MG63 (cell line): ENCODE data around the gene SLC7A6OS. TPM values are rescaled to one million over a fixed set of nuclear protein-coding genes. Genes with fewer than 3 reads are reported as not detected.

Experiments
- DNase-seq: peaks from one replicate; pipeline ENCODE4 v3.0.0-alpha.2; 2020
- H3K27me3 ChIP-seq: fragments of 250-450 bp; sonication (Bioruptor Pico); 2 replicates; pipeline ENCODE4 v1.5.1; 2020; ENCODE audit warnings: mild to moderate bottlenecking, moderate library complexity
- H3K36me3 ChIP-seq: fragments of 250-450 bp; sonication (Bioruptor Pico); 2 replicates; pipeline ENCODE4 v1.5.1; 2020; ENCODE audit warnings: mild to moderate bottlenecking, moderate library complexity
- H3K4me3 ChIP-seq: fragments of 250-450 bp; sonication (Bioruptor Pico); 2 replicates; pipeline ENCODE4 v1.5.1; 2020; ENCODE audit warnings: mild to moderate bottlenecking, moderate library complexity
- H3K9me3 ChIP-seq: fragments of 250-450 bp; sonication (Bioruptor Pico); 2 replicates; pipeline ENCODE4 v1.5.1; 2020; ENCODE audit warnings: mild to moderate bottlenecking, moderate library complexity
- total RNA-seq: library from RNA; depleted of rRNA; stranded (reverse); fragments of >200 nt; shearing (Covaris generic); gene quantifications from 2 replicates; pipeline ENCODE4 v1.2.3, GENCODE V29; 2014; ENCODE audit warnings: low replicate concordance

Gene SLC7A6OS
- total RNA-seq, 1 experiment from 2014 or later: 5.7 TPM

- Histone ChIP-seq H3K4me3 (no peak overlapping the region), H3K9me3 (no peaks in the 10 kb centered on the region), H3K36me3 (no peaks in the 10 kb centered on the region; the same call in 1 of the 2 replicates), H3K27me3 (no peaks in the 10 kb centered on the region)
- DNase-seq: no peak
Measured at GRCh38 chr16:68319185-68319908, 8.6 kb upstream of the SLC7A6OS start.

DNA sequence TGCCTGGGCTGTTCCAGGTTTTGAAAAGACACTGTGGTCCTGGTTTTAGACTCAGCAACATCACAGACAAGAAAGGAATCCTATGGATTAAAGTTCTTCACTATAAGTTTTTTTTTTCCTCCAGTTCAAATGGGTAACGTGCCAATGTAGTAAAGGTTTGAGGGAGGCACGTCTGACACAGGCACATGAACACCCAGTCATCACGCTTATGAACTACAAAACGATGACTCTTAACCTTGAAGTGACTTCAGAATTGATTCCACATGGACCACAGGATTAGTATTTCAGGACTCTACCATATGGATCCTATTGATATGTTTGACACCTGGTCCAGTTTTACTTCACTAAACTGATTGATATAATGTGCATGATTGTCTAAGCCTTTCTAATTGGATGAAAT is 2.4 kb upstream of the SLC7A6OS start:
- Histone ChIP-seq H3K4me3 (no peak overlapping the region), H3K27me3 (no peaks in the 10 kb centered on the region), H3K36me3 (peaks cover 9% of the 10 kb centered on the region), H3K9me3 (no peaks in the 10 kb centered on the region)
- DNase-seq: no peak

DNA sequence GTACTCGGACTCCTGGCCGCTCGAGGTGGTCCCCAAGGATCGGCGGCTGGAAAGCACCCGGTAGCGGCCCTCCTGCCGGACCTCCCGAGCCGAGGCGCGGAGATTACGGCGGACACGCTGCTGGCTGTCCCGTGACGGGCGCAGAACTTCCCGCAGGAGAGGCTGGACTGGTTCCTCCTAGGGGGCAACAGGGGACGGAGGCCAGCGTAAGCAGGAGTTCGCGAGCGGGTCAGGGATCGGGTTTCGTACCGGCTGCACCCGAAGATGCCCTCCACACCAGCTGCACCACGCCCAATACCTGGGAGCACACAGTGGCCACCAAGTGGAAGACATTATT is 341 bp downstream of the SLC7A6OS start:
- Histone ChIP-seq H3K27me3 (no peaks in the 10 kb centered on the region), H3K4me3 (peak overlapping the region; percentile 72), H3K9me3 (no peaks in the 10 kb centered on the region), H3K36me3 (peaks cover 24% of the 10 kb centered on the region)
- no peak for DNase-seq

DNA sequence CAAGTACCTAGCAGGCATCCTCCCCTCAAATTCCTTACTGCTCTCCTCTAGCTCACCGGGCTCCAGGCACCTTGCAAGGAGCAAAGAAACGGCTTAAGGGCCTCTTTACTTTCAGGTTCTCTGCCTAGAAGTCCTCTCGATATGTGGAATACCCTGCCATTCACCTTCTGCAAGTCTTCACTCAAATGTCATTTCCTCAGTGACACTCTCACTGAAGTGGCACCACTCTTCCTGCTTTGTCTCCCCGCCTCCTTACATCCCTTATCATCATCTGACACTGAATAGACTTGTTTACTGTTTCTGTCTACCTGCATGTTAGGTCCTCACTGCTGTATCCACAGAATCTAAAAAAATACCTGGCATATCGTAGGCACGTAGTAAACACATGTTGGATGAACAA is 947 bp downstream of the SLC7A6OS start:
- no peak for DNase-seq
- Histone ChIP-seq H3K4me3 (peak overlapping the region; percentile 72), H3K36me3 (peaks cover 24% of the 10 kb centered on the region), H3K9me3 (no peaks in the 10 kb centered on the region), H3K27me3 (no peaks in the 10 kb centered on the region)

- H3K36me3 ChIP-seq: peaks cover 31% of the 10 kb centered on the region
- H3K27me3 ChIP-seq: no peaks in the 10 kb centered on the region
- H3K9me3 ChIP-seq: no peaks in the 10 kb centered on the region
Measured at GRCh38 chr16:68306633-68307032, 4.1 kb downstream of the SLC7A6OS start.

GRCh38 chr16:68300734-68301459 is 9.8 kb downstream of the SLC7A6OS start:
- Histone ChIP-seq H3K4me3 (no peak overlapping the region), H3K27me3 (no peaks in the 10 kb centered on the region), H3K36me3 (peaks cover 53% of the 10 kb centered on the region), H3K9me3 (no peaks in the 10 kb centered on the region)
- DNase-seq: no peak

More at GRCh38 chr16:68306633-68307032, 4.1 kb downstream of the SLC7A6OS start:
- DNase-seq: no peak
- no peak overlapping the region for H3K4me3 ChIP-seq

DNA sequence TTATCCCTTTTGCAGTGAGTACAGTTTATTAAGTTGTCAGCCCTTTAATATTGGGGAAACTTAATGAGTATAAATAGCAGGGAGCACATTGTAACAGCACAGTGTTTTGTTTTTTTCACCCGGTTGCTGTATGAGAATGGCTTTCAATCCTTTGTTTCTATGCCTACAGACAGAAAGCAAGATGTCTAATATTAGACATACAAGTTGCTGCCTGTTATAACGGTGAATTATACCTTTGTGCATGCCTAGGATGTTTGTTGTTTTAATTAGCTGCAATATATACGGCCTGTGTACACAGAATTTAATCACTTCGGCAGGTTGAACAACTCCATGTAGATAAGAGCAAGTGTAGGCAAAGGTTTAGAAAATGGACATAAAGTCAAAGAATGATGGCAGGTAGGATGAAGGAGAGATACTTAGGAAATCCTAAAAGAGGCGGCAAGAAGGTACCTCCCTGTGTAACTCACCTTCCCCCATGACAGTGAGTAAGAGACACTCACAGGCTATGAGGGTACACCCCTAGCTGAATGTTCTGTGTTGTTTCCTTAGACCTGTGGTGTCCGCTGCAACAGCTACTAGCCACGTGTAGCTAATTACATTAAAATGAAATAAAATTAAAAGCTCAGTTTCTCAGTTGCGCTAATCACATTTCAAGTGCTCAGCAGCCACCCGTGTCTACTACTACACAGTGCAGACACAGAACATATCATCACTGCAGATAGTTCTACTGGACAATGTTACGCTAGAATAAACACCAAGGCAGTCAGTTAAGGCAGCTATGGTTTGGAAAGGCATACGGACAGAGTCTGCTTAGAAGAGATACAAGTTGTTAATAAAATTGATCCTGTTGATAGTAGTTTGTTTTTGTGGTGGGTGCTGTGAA is 10.9 kb downstream of the SLC7A6OS start:
- H3K36me3 ChIP-seq: peaks cover 53% of the 10 kb centered on the region
- no peak for DNase-seq
- H3K4me3 ChIP-seq: no peak overlapping the region
- no peaks in the 10 kb centered on the region for H3K27me3 ChIP-seq
- no peaks in the 10 kb centered on the region for H3K9me3 ChIP-seq

- Histone ChIP-seq H3K4me3 (no peak overlapping the region), H3K36me3 (peaks cover 53% of the 10 kb centered on the region), H3K9me3 (no peaks in the 10 kb centered on the region), H3K27me3 (no peaks in the 10 kb centered on the region)
- peak; percentile 76 for DNase-seq
Measured at GRCh38 chr16:68298907-68299561, 11.7 kb downstream of the SLC7A6OS start.

GRCh38 chr16:68298312-68298711 is 12.4 kb downstream of the SLC7A6OS start:
- Histone ChIP-seq H3K9me3 (no peaks in the 10 kb centered on the region), H3K4me3 (no peak overlapping the region), H3K27me3 (no peaks in the 10 kb centered on the region), H3K36me3 (peaks cover 51% of the 10 kb centered on the region)
- no peak for DNase-seq

DNA sequence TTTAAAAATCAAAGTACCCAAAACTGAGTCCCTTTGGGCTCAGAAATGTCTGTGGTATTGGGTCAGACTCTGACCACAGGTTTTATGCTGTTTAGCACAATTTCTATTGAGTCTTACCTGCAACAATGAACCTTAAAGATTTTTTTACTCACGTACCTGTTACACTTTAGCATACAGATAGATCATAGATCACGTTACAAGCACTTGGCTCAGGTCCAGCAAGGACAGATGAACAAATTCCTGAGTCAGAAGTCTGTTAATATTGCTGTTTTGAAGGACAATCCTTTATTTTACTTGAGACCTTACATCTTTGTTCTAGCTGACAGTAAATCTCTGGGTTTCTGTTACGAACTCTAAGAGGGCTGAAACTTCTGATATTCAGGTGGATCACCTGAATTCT is 12.8 kb downstream of the SLC7A6OS start:
- H3K9me3 ChIP-seq: no peaks in the 10 kb centered on the region
- H3K27me3 ChIP-seq: no peaks in the 10 kb centered on the region
- no peak for DNase-seq
- H3K4me3 ChIP-seq: no peak overlapping the region
- H3K36me3 ChIP-seq: peaks cover 51% of the 10 kb centered on the region

- Histone ChIP-seq H3K9me3 (no peaks in the 10 kb centered on the region), H3K36me3 (peaks cover 43% of the 10 kb centered on the region), H3K27me3 (no peaks in the 10 kb centered on the region), H3K4me3 (no peak overlapping the region)
- no peak for DNase-seq
Measured at GRCh38 chr16:68296693-68297092, 14.1 kb downstream of the SLC7A6OS start.

- no peak for DNase-seq
- no peaks in the 10 kb centered on the region for H3K27me3 ChIP-seq
- H3K36me3 ChIP-seq: peaks cover 43% of the 10 kb centered on the region
- H3K9me3 ChIP-seq: no peaks in the 10 kb centered on the region
- H3K4me3 ChIP-seq: no peak overlapping the region
Measured at GRCh38 chr16:68296291-68296690, 14.5 kb downstream of the SLC7A6OS start.

- DNase-seq: no peak
- no peaks in the 10 kb centered on the region for H3K27me3 ChIP-seq
- H3K9me3 ChIP-seq: no peaks in the 10 kb centered on the region
- no peak overlapping the region for H3K4me3 ChIP-seq
- peaks cover 21% of the 10 kb centered on the region for H3K36me3 ChIP-seq
Measured at GRCh38 chr16:68292425-68292824, 18.3 kb downstream of the SLC7A6OS start.

- peaks cover 16% of the 10 kb centered on the region for H3K36me3 ChIP-seq
Measured at GRCh38 chr16:68291227-68291626, 19.5 kb downstream of the SLC7A6OS start.

DNA sequence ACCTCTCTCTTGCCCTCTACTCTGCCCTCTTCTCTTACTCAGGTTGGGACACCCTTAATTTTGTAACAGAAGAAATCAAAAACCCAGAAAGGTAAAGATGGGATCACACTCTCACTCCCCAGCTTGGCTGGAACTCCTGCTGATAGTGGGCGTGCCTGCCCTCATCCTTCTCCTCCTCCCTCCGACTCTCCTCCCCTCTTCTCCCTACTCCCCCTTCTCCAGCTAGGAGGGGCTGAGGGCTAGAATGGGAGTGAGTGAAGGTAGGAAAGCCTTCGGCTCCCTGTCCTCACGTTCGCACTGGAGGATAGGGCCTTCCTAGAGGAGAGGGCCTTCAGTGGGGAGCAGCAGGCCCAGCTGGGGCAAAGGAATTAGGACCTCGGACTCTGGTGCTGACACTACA is 20.3 kb downstream of the SLC7A6OS start:
- Histone ChIP-seq H3K27me3 (no peaks in the 10 kb centered on the region), H3K36me3 (peaks cover 16% of the 10 kb centered on the region), H3K4me3 (no peak overlapping the region), H3K9me3 (no peaks in the 10 kb centered on the region)
- no peak for DNase-seq

More at GRCh38 chr16:68291227-68291626, 19.5 kb downstream of the SLC7A6OS start:
- Histone ChIP-seq H3K9me3 (no peaks in the 10 kb centered on the region), H3K27me3 (no peaks in the 10 kb centered on the region), H3K4me3 (no peak overlapping the region)
- DNase-seq: no peak

GRCh38 chr16:68289621-68290329 is 21.0 kb downstream of the SLC7A6OS start:
- no peak for DNase-seq

More at GRCh38 chr16:68289621-68290329, 21.0 kb downstream of the SLC7A6OS start:
- H3K9me3 ChIP-seq: no peaks in the 10 kb centered on the region
- no peak overlapping the region for H3K4me3 ChIP-seq
- no peaks in the 10 kb centered on the region for H3K27me3 ChIP-seq
- H3K36me3 ChIP-seq: peaks cover 16% of the 10 kb centered on the region
